ENCODE measurements around the gene RWDD2A.

DNA sequence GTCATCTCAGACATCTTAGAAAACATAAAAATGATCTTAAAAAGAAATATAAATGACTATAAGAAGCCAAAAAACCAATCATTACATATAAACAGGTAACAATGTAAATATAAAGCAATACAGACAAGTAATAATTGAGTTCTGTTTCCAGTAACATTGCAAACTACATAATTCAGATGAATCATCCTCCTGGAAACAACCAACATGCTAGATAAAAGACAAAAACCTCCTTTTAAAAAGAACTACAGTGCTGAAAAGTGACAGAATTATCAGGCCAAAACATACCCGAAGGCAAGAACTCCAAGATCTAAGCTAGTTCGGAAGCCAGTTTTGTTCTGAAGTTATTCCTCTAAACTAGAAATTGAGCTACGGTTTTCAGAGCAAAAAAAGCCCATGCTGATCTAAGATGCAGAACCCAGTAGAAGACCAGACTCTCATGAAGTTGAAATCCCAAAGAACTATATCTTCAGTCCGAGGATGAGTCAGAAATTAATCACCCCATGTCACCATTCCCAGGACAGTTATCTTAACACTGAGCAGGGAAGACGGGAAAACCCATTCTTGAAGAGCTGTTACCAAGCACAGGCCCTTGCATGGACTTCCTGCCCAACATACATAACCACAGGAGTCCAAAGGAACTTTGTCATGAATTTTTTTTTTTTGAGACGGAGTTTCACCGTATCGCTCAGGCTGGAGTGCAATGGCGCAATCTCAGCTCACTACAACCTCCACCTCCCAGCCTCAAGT, 9.9 kb upstream of the RWDD2A start:
- TF ChIP-seq, protein P1, sequence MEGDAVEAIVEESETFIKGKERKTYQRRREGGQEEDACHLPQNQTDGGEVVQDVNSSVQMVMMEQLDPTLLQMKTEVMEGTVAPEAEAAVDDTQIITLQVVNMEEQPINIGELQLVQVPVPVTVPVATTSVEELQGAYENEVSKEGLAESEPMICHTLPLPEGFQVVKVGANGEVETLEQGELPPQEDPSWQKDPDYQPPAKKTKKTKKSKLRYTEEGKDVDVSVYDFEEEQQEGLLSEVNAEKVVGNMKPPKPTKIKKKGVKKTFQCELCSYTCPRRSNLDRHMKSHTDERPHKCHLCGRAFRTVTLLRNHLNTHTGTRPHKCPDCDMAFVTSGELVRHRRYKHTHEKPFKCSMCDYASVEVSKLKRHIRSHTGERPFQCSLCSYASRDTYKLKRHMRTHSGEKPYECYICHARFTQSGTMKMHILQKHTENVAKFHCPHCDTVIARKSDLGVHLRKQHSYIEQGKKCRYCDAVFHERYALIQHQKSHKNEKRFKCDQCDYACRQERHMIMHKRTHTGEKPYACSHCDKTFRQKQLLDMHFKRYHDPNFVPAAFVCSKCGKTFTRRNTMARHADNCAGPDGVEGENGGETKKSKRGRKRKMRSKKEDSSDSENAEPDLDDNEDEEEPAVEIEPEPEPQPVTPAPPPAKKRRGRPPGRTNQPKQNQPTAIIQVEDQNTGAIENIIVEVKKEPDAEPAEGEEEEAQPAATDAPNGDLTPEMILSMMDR (conservative IDR thresholded peaks at IDR 0.05; ENCODE audit: low read depth, low read length) = no peak
- no peak for TF ChIP-seq EZH2 (IDR thresholded peaks at IDR 0.05; ENCODE audit: borderline replicate concordance, low read depth, low read length, poor library complexity, severe bottlenecking)
